WERI-Rb-1 (cell line): Measurements from ENCODE around the gene EGLN1.

Experiments
- DNase-seq: peaks from one replicate; pipeline ENCODE4 v3.0.0-alpha.2; 2020
- H3K27ac ChIP-seq: fragments of 250-450 bp; sonication (Bioruptor Pico); 2 replicates; pipeline ENCODE4 v1.5.1; 2020; ENCODE audit warnings: mild to moderate bottlenecking, moderate library complexity
- H3K27me3 ChIP-seq: fragments of 250-450 bp; sonication (Bioruptor Pico); 2 replicates; pipeline ENCODE4 v1.5.1; 2021; ENCODE audit warnings: mild to moderate bottlenecking, low read depth, moderate library complexity; ENCODE audit not compliant: insufficient read depth, severe bottlenecking
- H3K36me3 ChIP-seq: fragments of 250-450 bp; sonication (Bioruptor Pico); 2 replicates; pipeline ENCODE4 v1.5.1; 2020; ENCODE audit warnings: mild to moderate bottlenecking, moderate library complexity
- H3K4me3 ChIP-seq: 2 replicates; pipeline ENCODE4 v1.5.1; 2011; ENCODE audit warnings: low read depth, mild to moderate bottlenecking, control low read depth, low read length
- H3K9me3 ChIP-seq: fragments of 250-450 bp; sonication (Bioruptor Pico); 2 replicates; pipeline ENCODE4 v1.5.1; 2021; ENCODE audit warnings: mild to moderate bottlenecking, moderate library complexity; ENCODE audit not compliant: severe bottlenecking
- TF ChIP-seq, protein P1 (sequence below): IDR thresholded peaks from 2 replicates; pipeline ENCODE4 v1.5.1; 2011; ENCODE audit warnings: low read depth, mild to moderate bottlenecking, control low read depth, inconsistent platforms, low read length

EGLN1 gene

DNA sequence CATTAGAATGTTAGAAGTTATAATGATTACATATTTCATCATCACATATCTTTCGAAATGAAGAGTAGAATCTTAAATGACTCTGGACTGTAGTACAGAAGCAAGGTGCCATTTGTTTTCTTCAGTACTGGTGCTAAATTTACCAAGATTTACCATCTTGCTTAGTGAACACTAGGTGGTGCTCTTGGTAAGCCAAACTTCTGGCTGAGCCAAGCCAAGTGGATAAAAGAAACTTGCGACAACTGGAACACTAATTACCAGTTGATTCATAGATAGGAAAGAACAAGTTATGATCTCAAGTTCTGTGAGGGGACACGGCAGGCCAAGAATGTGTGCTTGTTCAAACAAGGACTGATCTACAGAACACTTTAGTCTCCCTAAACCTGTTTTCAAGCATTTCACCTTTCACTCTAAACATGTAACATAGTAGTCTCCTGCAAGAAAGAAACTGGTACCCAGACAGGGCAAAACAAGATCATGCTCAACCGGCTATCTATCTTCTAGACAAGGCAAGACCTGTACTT is 64.2 kb downstream of the EGLN1 start:
- H3K9me3 ChIP-seq: no peaks in the 10 kb centered on the region
- no peak overlapping the region for H3K27ac ChIP-seq
- H3K27me3 ChIP-seq: no peaks in the 10 kb centered on the region
- H3K4me3 ChIP-seq: no peak overlapping the region
- peak; percentile 31 for DNase-seq
- H3K36me3 ChIP-seq: peaks cover 3% of the 10 kb centered on the region
- TF ChIP-seq, protein P1, sequence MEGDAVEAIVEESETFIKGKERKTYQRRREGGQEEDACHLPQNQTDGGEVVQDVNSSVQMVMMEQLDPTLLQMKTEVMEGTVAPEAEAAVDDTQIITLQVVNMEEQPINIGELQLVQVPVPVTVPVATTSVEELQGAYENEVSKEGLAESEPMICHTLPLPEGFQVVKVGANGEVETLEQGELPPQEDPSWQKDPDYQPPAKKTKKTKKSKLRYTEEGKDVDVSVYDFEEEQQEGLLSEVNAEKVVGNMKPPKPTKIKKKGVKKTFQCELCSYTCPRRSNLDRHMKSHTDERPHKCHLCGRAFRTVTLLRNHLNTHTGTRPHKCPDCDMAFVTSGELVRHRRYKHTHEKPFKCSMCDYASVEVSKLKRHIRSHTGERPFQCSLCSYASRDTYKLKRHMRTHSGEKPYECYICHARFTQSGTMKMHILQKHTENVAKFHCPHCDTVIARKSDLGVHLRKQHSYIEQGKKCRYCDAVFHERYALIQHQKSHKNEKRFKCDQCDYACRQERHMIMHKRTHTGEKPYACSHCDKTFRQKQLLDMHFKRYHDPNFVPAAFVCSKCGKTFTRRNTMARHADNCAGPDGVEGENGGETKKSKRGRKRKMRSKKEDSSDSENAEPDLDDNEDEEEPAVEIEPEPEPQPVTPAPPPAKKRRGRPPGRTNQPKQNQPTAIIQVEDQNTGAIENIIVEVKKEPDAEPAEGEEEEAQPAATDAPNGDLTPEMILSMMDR: peak; percentile 65

DNA sequence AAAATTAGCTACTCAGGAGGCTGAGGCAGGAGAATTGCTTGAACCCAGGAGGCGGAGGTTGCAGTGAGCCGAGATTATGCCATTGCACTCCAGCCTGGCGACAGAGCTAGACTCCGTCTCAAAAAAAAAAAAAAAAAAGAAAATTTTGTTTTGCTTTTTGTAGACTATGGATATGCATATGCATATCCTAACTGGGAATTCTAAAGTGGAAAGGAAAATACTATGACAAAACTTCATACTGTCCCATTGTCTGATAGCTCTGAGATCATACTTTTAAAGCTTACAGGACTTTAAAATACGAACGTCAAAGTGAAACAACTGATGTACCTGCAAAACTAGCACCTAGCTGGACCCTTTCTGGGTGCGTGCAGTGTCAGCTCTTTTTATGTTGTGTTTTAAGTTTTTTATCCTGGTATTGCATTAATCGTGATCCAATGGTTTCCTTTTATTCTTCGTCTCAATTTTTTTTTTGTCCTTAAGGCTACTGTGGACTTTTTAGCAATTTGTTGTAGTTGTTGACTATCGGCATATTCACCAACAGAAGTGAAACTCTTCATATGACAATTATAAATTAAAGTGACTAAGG is 64.8 kb downstream of the EGLN1 start:
- Histone ChIP-seq H3K27me3 (no peaks in the 10 kb centered on the region), H3K36me3 (peaks cover 10% of the 10 kb centered on the region), H3K9me3 (no peaks in the 10 kb centered on the region), H3K4me3 (no peak overlapping the region), H3K27ac (no peak overlapping the region)
- TF ChIP-seq, protein P1: no peak
- DNase-seq: no peak

DNA sequence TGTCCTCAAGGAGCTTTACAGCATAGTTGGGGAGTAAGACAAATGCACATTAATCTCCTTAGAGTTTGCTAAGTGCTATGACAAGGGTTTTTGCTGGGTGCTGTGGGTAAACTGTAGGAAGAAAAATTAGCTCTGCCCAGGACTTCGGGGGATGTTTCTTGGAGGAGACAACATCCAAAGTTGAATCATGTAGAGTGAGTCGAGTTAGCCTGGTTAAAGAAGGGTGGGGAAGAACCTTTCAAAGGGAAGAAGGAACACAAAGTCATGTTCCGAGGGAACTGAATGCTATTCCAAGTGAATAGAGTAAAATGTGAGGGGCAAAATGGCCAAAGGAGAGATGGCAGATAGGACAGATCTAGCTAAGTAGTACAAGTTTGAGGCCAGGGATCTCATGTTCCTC is 66.9 kb downstream of the EGLN1 start:
- DNase-seq: no peak
- no peak overlapping the region for H3K27ac ChIP-seq

DNA sequence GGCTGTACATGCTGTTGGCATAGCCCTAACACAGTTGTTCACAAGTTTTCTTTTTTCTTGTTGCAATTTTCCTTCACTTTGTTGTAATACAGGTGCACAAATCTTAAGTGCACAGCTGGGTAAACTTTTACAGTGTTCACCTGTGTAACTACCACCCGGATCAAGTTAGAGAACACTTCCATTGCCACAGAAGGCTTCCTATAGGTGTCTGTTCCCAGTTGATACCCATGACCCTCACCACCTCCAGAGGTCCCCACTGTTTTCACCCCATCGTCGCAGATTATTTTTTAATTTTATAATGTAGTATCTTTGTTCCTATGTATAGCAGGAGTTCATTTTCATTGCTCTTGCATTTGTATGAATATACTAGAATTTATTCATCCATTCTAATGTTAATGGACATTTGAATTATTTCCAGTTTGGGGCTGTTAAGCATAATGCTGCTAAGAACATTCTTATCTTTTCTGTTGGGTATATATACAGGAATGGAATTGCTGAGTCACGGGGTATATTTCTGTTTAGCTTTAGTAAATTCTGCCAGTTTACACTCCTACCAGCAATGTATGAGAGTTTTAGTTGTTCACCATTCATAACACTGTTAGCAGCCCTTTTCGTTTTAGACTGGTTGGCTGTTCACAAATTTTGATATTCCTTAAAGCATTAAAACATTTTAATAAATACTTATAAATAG is 67.6 kb downstream of the EGLN1 start:
- H3K4me3 ChIP-seq: no peak overlapping the region
- H3K36me3 ChIP-seq: peaks cover 31% of the 10 kb centered on the region
- TF ChIP-seq, protein P1: no peak
- H3K9me3 ChIP-seq: no peaks in the 10 kb centered on the region
- DNase-seq: no peak
- H3K27me3 ChIP-seq: no peaks in the 10 kb centered on the region
- H3K27ac ChIP-seq: no peak overlapping the region

More for the DNA sequence above, 66.9 kb downstream of the EGLN1 start:
- no peaks in the 10 kb centered on the region for H3K9me3 ChIP-seq
- no peaks in the 10 kb centered on the region for H3K27me3 ChIP-seq
- peaks cover 24% of the 10 kb centered on the region for H3K36me3 ChIP-seq
- no peak overlapping the region for H3K4me3 ChIP-seq
- TF ChIP-seq, protein P1: no peak

DNA sequence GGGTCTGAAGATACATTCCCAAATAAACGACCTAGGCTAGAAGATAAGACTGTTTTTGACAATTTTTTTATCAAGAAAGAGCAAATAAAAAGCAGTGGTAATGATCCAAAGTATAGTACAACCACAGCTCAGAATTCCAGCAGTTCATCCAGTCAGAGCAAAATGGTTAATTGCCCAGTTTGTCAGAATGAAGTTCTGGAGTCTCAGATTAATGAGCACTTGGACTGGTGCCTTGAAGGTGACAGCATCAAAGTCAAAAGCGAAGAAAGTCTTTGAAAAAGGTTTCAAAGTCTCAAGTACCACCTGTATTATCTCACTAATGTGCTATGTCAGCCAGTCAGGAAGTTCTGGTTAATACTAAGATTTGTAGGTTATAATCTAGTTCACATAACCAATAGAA is 69.0 kb downstream of the EGLN1 start:
- H3K4me3 ChIP-seq: no peak overlapping the region
- TF ChIP-seq, protein P1: no peak
- no peaks in the 10 kb centered on the region for H3K27me3 ChIP-seq
- peaks cover 38% of the 10 kb centered on the region for H3K36me3 ChIP-seq
- no peak overlapping the region for H3K27ac ChIP-seq
- no peaks in the 10 kb centered on the region for H3K9me3 ChIP-seq
- DNase-seq: no peak
